SK-N-SH (cell line): ENCODE results near the gene ERGIC1. TPM values are rescaled to one million over a fixed set of nuclear protein-coding genes. Genes with fewer than 3 reads are reported as not detected.

ENCODE experiments used
- CTCF ChIA-PET: fragments of 300-600, 350-600 bp; formaldehyde crosslinking; extraction: SDS; loops from one replicate; lab custom pipeline; 2021; lab: Yijun Ruan, JAX
- POLR2A ChIA-PET: fragments of 350-600 bp; sonication (Branson Sonifier 250); formaldehyde crosslinking; extraction: SDS; loops from one replicate; lab custom pipeline; 2020; ENCODE audit warnings: antibody characterized with exemption, inconsistent platforms; lab: Yijun Ruan, JAX
- DNase-seq: peaks from one replicate; pipeline ENCODE4 v3.0.0; 2012
- H2AFZ ChIP-seq: fragments of 200-600 bp; sonication (generic); 2 replicates; pipeline ENCODE4 v1.8.1; 2016; ENCODE audit warnings: antibody characterized with exemption, mild to moderate bottlenecking, low read depth
- H3F3A ChIP-seq: fragments of 200-600 bp; sonication (generic); replicated peaks from 2 replicates; pipeline ENCODE3; 2016; ENCODE audit warnings: antibody characterized with exemption, mild to moderate bottlenecking; ENCODE audit not compliant: insufficient read depth
- H3K27ac ChIP-seq, 2 experiments: fragments of 200-500 bp in 1 of 2; fragments of 200-600 bp in 1 of 2; sonication (Bioruptor generic) in 1 of 2; sonication (generic), shearing (Covaris generic) in 1 of 2; 2 replicates each; pipeline versions ENCODE4 v1.5.1 to v1.6.1; 2014 to 2016; ENCODE audit warnings: low read depth in 2 of 2, inconsistent platforms in 1 of 2, low read length in 1 of 2, mild to moderate bottlenecking in 1 of 2, mixed read lengths in 1 of 2
- H3K27me3 ChIP-seq: fragments of 200-600 bp; sonication (generic), shearing (Covaris generic); 2 replicates; pipeline ENCODE4 v1.6.1; 2016; ENCODE audit warnings: mixed run types; ENCODE audit not compliant: insufficient read depth
- H3K36me3 ChIP-seq, 2 experiments: fragments of 200-500 bp in 1 of 2; fragments of 200-600 bp in 1 of 2; sonication (Bioruptor generic) in 1 of 2; sonication (generic) in 1 of 2; replicated peaks in 1 of 2; 2 replicates each; pipeline versions ENCODE3 to v1.5.1; 2014 to 2016; ENCODE audit warnings: low read length in 1 of 2, mild to moderate bottlenecking in 1 of 2; ENCODE audit not compliant: insufficient read depth in 2 of 2, control insufficient read depth in 1 of 2
- H3K4me1 ChIP-seq, 2 experiments: fragments of 200-500 bp in 1 of 2; fragments of 200-600 bp in 1 of 2; sonication (Bioruptor generic) in 1 of 2; sonication (generic), shearing (Covaris generic) in 1 of 2; 2 replicates each; pipeline versions ENCODE4 v1.5.1 to v1.6.1; 2014 to 2016; ENCODE audit warnings: low read depth in 1 of 2, low read length in 1 of 2, mixed run types in 1 of 2; ENCODE audit not compliant: insufficient read depth in 2 of 2, control insufficient read depth in 1 of 2
- H3K4me2 ChIP-seq: fragments of 200-600 bp; sonication (generic), shearing (Covaris generic); 2 replicates; pipeline ENCODE4 v1.6.1; 2017; ENCODE audit warnings: mixed run types
- H3K4me3 ChIP-seq, 2 experiments: fragments of 200-500 bp in 1 of 2; fragments of 200-600 bp in 1 of 2; sonication (Bioruptor generic) in 1 of 2; sonication (generic), shearing (Covaris generic) in 1 of 2; 2 replicates each; pipeline versions ENCODE4 v1.5.1 to v1.8.1; 2014 to 2016; ENCODE audit warnings: low read depth in 2 of 2, inconsistent platforms in 1 of 2, low read length in 1 of 2, mild to moderate bottlenecking in 1 of 2, mixed read lengths in 1 of 2, moderate library complexity in 1 of 2
- H3K79me2 ChIP-seq: fragments of 200-600 bp; sonication (generic); 2 replicates; pipeline ENCODE4 v1.8.1; 2017; ENCODE audit warnings: mild to moderate bottlenecking; ENCODE audit not compliant: insufficient read depth
- H3K9ac ChIP-seq: fragments of 200-600 bp; sonication (generic); 2 replicates; pipeline ENCODE4 v1.6.1; 2017; ENCODE audit warnings: mixed run types
- H3K9me2 ChIP-seq: fragments of 200-600 bp; sonication (generic); 2 replicates; pipeline ENCODE4 v1.6.1; 2017; ENCODE audit warnings: mixed run types
- H3K9me3 ChIP-seq: fragments of 200-600 bp; sonication (generic); 2 replicates; pipeline ENCODE4 v1.6.1; 2017; ENCODE audit warnings: mixed run types, mild to moderate bottlenecking, moderate library complexity
- H4K20me1 ChIP-seq: fragments of 200-600 bp; sonication (generic); 2 replicates; pipeline ENCODE4 v1.6.1; 2017; ENCODE audit warnings: mild to moderate bottlenecking, mixed run types; ENCODE audit not compliant: insufficient read depth
- CHD2 ChIP-seq: fragments of 150-350 bp; IDR thresholded peaks from 2 replicates; pipeline ENCODE4 v1.6.1; 2018; ENCODE audit warnings: low read length; ENCODE audit not compliant: partially characterized antibody
- ELF1 ChIP-seq: IDR thresholded peaks from 2 replicates; pipeline ENCODE4 v1.4.0; 2012
- EZH2phosphoT487 ChIP-seq: fragments of 200-600 bp; sonication (generic); IDR thresholded peaks from 2 replicates; pipeline ENCODE4 v1.6.1; 2017; ENCODE audit warnings: low read depth, mixed run types, mild to moderate bottlenecking, antibody characterized with exemption, moderate library complexity, borderline replicate concordance
- FOXJ3 ChIP-seq: sonication (generic); formaldehyde crosslinking; IDR thresholded peaks from 2 replicates; pipeline ENCODE4 v1.5.1; 2020; ENCODE audit warnings: mild to moderate bottlenecking, missing genetic modification reagents
- FOXM1 ChIP-seq: IDR thresholded peaks from 2 replicates; pipeline ENCODE4 v1.4.0; 2012; ENCODE audit warnings: low read depth, mild to moderate bottlenecking
- GABPA ChIP-seq: IDR thresholded peaks from 2 replicates; pipeline ENCODE4 v1.4.0; 2012; ENCODE audit warnings: low read depth, mild to moderate bottlenecking
- GATA2 ChIP-seq: sonication (generic); formaldehyde crosslinking; IDR thresholded peaks from 2 replicates; pipeline ENCODE4 v1.5.0; 2020; ENCODE audit warnings: mild to moderate bottlenecking, missing genetic modification reagents
- MEF2A ChIP-seq: IDR thresholded peaks from 2 replicates; pipeline ENCODE4 v1.4.0; 2012; ENCODE audit warnings: low read depth, borderline replicate concordance
- MXI1 ChIP-seq: IDR thresholded peaks from 2 replicates; pipeline ENCODE4 v1.6.1; 2012; ENCODE audit warnings: mild to moderate bottlenecking, low read depth, low read length, improper control_type of control experiment
- NFIC ChIP-seq: IDR thresholded peaks from 2 replicates; pipeline ENCODE4 v1.4.0; 2012; ENCODE audit warnings: borderline replicate concordance
- POLR2AphosphoS5 ChIP-seq: IDR thresholded peaks from 2 replicates; pipeline ENCODE4 v1.6.1; 2012; ENCODE audit warnings: low read depth, low read length
- SMC3 ChIP-seq: IDR thresholded peaks from 2 replicates; pipeline ENCODE4 v1.6.1; 2012; ENCODE audit warnings: low read depth, low read length, improper control_type of control experiment
- TCF12 ChIP-seq: IDR thresholded peaks from 2 replicates; pipeline ENCODE4 v1.4.0; 2012
- TEAD4 ChIP-seq: IDR thresholded peaks from 2 replicates; pipeline ENCODE4 v1.4.0; 2012; ENCODE audit warnings: mild to moderate bottlenecking, borderline replicate concordance; ENCODE audit not compliant: insufficient read depth
- USF1 ChIP-seq: IDR thresholded peaks from 2 replicates; pipeline ENCODE4 v1.4.0; 2012; ENCODE audit warnings: low read depth, borderline replicate concordance
- USF2 ChIP-seq: fragments of 150-350 bp; IDR thresholded peaks from 2 replicates; pipeline ENCODE4 v1.6.1; 2017; ENCODE audit warnings: antibody characterized with exemption, low read length, low read depth, borderline replicate concordance
- YY1 ChIP-seq: IDR thresholded peaks from 2 replicates; pipeline ENCODE4 v1.4.0; 2012; ENCODE audit warnings: low read depth, mild to moderate bottlenecking
- ZBTB33 ChIP-seq: IDR thresholded peaks from 2 replicates; pipeline ENCODE4 v1.4.0; 2012; ENCODE audit warnings: low read depth, borderline replicate concordance
- WGBS: methylation state at CpG from one replicate; pipeline ENCODE4 v1.1.6; 2017; ENCODE audit warnings: low lambda C conversion rate; 5-methylcytosine and 5-hydroxymethylcytosine counted together
- polyA plus RNA-seq, 3 experiments: library from polyadenylated mRNA; depleted of rRNA; stranded (reverse); fragments of >200 nt; gene quantifications; 2 replicates each; pipeline ENCODE4 v1.2.3, GENCODE V29; 2012
- TF ChIP-seq, protein P1 (sequence below): IDR thresholded peaks from 2 replicates; pipeline ENCODE4; 2012

ERGIC1 gene
- polyA plus RNA-seq, 1 of the 3 experiments (the other 2 are of a cell fraction) = 101 TPM

GRCh38 chr5:172883066-172883465, 49.0 kb downstream of the ERGIC1 start (continued):
- TF ChIP-seq NFIC (no peak), MXI1 (no peak), TEAD4 (no peak), MEF2A (no peak), GABPA (no peak), USF2 (no peak)
- TF ChIP-seq, protein P1, sequence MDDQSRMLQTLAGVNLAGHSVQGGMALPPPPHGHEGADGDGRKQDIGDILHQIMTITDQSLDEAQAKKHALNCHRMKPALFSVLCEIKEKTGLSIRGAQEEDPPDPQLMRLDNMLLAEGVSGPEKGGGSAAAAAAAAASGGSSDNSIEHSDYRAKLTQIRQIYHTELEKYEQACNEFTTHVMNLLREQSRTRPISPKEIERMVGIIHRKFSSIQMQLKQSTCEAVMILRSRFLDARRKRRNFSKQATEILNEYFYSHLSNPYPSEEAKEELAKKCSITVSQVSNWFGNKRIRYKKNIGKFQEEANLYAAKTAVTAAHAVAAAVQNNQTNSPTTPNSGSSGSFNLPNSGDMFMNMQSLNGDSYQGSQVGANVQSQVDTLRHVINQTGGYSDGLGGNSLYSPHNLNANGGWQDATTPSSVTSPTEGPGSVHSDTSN = no peak

- Histone ChIP-seq H3K4me1 (no peaks in the 10 kb centered on the region), H2AFZ (no peak overlapping the region), H3K9ac (no peak overlapping the region), H3K9me3 (no peaks in the 10 kb centered on the region), H3K27me3 (no peaks in the 10 kb centered on the region), H3K4me3 (no peak overlapping the region), H3K36me3 (peaks cover 10 to 18% of the 10 kb centered on the region in 2 experiments), H3F3A (no peaks in the 10 kb centered on the region), H3K79me2 (peaks cover 42% of the 10 kb centered on the region), H3K9me2 (no peaks in the 10 kb centered on the region), H3K4me2 (no peak overlapping the region), H4K20me1 (no peaks in the 10 kb centered on the region), H3K27ac (no peak overlapping the region)
- TF ChIP-seq YY1 (no peak), EZH2phosphoT487 (no peak), ELF1 (no peak), USF2 (no peak), MEF2A (no peak), GATA2 (CRISPR knock-in tag) (no peak), FOXJ3 (CRISPR knock-in tag) (no peak), TEAD4 (no peak), POLR2AphosphoS5 (no peak), TCF12 (no peak), SMC3 (no peak), CHD2 (no peak), ZBTB33 (no peak), USF1 (no peak), FOXM1 (no peak)
- no peak for DNase-seq
- ChIA-PET CTCF (no interaction called here), POLR2A (no interaction called here)
- WGBS = 92% methylated on average over 23 of the region's 23 CpGs
Measured at GRCh38 chr5:172885597-172886340, 51.7 kb downstream of the ERGIC1 start.
